GM12801 (cell line): ENCODE results near the gene RABL6.

Experiments used
- TF ChIP-seq, protein P1 (sequence below): IDR thresholded peaks from one replicate; pipeline ENCODE4 v1.5.1; 2011; ENCODE audit warnings: control low read depth; ENCODE audit not compliant: insufficient read length; ENCODE audit errors: extremely low read depth

RABL6 gene

DNA sequence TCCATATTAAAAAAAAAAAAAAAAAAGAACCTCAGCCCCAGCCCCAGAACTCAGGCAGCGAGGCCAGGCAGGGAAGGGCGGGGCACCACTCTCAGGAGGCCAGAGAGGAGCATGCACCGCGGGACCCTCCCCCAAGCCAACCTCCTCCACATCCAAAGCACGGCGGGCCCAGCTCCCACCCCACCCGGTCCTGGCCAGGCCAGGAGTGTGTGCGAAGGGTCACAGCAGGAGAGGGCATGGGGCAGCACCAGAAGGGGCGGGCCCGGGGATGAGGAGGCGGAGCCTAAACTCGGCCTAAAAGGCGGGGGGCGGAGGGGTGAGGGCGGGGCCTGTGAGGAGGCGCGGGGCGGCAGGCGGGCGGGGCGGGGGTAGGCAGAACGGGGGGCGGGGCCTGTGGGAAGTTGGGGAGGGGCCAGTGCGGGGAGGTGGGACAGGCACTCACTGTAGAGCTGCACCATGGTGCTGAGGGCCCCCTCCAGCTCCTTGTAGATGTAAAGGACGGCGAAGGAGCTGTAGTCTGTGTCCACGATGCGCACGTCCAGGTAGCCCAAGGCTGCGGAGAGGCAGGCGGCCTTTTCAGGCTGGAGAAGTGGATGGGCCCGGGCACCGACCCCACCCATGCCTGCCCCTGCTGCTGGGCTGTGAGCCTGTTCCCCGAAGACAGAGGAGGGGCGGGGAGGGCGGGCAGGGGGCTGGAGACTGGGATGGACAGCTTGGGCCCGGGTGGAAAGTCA is 44.7 kb upstream of the RABL6 start:
- TF ChIP-seq, protein P1, sequence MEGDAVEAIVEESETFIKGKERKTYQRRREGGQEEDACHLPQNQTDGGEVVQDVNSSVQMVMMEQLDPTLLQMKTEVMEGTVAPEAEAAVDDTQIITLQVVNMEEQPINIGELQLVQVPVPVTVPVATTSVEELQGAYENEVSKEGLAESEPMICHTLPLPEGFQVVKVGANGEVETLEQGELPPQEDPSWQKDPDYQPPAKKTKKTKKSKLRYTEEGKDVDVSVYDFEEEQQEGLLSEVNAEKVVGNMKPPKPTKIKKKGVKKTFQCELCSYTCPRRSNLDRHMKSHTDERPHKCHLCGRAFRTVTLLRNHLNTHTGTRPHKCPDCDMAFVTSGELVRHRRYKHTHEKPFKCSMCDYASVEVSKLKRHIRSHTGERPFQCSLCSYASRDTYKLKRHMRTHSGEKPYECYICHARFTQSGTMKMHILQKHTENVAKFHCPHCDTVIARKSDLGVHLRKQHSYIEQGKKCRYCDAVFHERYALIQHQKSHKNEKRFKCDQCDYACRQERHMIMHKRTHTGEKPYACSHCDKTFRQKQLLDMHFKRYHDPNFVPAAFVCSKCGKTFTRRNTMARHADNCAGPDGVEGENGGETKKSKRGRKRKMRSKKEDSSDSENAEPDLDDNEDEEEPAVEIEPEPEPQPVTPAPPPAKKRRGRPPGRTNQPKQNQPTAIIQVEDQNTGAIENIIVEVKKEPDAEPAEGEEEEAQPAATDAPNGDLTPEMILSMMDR = no peak

DNA sequence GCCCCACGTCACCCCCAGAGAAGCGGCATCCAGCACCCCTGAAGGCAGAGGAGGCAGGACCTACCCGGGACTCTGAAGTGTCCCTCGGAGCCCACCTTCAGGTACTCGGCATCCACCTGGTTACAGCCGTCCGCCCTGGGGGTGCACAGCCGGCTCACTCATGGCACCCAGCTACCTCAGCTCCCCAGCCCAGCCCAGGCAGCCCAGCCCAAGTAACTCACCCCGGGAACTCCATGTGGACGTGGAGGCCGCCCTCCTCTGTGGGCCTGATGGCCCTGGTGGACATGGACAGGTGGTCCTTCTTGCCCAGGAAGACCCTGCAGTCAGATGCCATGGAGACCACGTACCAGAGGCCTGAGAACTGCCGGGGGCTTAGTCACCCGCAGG is 44.1 kb upstream of the RABL6 start:
- TF ChIP-seq, protein P1 = no peak

DNA sequence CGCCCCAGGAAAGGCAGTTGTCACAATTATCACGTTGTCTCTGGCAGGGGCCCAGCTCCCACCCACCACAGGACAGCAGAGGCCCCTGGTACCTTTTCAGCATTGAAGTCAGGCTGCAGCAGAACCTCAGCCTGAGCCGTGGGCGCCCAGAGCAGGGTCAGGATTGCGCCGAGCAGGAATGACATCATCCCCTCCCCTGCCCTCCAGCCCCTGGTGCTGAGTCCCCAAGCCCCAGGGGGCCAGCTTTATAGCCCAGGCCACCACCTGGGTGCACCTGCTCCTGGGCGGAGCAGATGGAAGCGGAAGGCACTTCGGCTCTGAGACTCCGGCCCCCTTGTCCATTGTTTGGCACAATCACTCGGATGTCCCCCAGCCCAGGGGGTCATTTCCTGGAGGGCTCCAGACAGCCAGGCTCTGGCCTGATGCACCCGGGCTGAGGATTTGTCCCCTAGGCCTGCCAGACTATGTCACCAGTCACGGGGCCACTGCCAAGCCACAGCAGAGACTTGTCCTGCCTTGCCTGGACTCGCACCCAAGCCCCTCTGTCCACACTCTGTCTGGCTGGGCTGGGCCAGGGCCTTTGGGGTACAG is 43.4 kb upstream of the RABL6 start, which contains the start of gene LCN15:
TSS of gene LCN15 (minus strand) at position 218 of the 591 bp plus-strand sequence. CDS start at position 188, 30 bp downstream.
- TF ChIP-seq, protein P1 = no peak

- TF ChIP-seq, protein P1 = no peak
These were observed 42.7 kb upstream of the RABL6 start for GRCh38 chr9:136765041-136765440.

DNA sequence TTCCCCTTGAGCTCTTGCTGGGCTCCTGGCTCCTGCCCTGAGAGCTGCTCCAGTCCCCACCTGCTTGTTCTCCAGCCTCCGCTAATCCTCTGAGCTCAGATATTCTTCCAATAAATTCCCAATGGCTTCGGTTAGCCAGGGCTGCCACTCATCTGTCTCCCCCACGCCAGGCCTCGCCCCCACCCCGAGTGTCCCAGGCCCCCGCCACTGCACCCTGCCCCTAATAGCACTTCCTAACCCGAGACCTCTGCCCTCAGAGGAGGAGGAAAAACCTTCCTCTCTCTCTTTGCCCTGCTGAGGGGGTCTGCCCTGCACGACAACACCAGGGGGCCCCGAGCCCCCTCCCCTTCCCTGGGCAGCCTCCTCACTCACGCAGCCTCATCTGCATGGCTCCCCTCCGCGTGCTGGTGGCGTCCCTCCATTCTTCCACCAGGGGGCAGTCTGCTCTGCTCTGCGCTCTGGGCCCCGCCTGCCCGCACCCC is 38.0 kb upstream of the RABL6 start:
- TF ChIP-seq, protein P1 = no peak

- TF ChIP-seq, protein P1 = no peak
These were observed 35.8 kb upstream of the RABL6 start for GRCh38 chr9:136771907-136772415.

DNA sequence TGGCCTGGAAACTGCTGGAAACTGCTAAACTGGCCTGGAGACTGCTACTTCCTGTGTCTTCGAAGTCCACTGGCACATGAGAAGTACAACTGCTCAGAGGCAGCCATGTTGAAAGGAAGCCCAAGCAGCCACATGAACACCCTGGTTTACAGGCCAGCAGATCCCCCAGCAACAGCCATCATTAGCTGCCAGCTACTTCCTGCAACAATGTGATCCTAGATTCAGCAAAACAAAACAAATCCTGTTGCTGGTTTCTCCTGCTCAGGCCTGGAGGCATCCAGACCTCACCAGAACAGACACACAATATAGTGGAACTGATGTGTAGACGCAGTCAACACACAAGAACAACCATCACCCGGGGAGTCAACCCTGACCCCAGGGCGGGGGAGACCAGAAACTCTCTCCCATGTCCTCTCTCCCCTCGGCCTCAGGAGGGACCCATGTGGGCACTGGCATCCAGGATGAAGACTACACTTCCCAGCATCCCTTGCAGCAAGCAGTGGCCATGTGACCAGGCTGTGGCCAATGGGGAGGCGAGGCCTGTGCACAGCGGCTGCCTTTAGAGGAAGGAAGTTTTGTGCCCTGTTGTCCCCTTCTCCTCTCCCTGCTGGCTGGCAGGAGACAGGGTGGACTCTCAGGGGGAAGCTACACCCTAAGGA is 34.2 kb upstream of the RABL6 start:
- TF ChIP-seq, protein P1 = no peak
